Loucy (cell line): ENCODE data around the gene GRID1.

Experiments used
- H2AFZ ChIP-seq: fragments of 200-600 bp; sonication (generic); 2 replicates; pipeline ENCODE4 v1.6.0; 2016; ENCODE audit warnings: antibody characterized with exemption, mild to moderate bottlenecking, low read length, moderate library complexity
- H3F3A ChIP-seq: fragments of 200-600 bp; 2 replicates; pipeline ENCODE4 v1.6.0; 2016; ENCODE audit warnings: antibody characterized with exemption, low read depth, mild to moderate bottlenecking
- H3K27me3 ChIP-seq: fragments of 200-600 bp; sonication (generic); 2 replicates; pipeline ENCODE4 v1.6.1; 2014; ENCODE audit warnings: low read length, mild to moderate bottlenecking; ENCODE audit not compliant: insufficient read depth, poor library complexity, severe bottlenecking
- H3K36me3 ChIP-seq: fragments of 200-600 bp; sonication (generic); 2 replicates; pipeline ENCODE4 v1.6.1; 2016; ENCODE audit warnings: low read length; ENCODE audit not compliant: insufficient read depth
- H3K4me1 ChIP-seq: fragments of 200-600 bp; sonication (generic); 2 replicates; pipeline ENCODE4 v1.5.1; 2014; ENCODE audit warnings: low read length, mild to moderate bottlenecking; ENCODE audit not compliant: insufficient read depth, poor library complexity, severe bottlenecking
- H3K4me2 ChIP-seq: fragments of 200-600 bp; sonication (generic); 2 replicates; pipeline ENCODE4 v1.6.0; 2014; ENCODE audit warnings: antibody characterized with exemption, low read length, low read depth, mild to moderate bottlenecking; ENCODE audit not compliant: poor library complexity, severe bottlenecking
- H3K4me3 ChIP-seq: fragments of 200-600 bp; sonication (generic); 2 replicates; pipeline ENCODE4 v1.5.1; 2014; ENCODE audit warnings: low read length, mild to moderate bottlenecking, mixed read lengths; ENCODE audit not compliant: poor library complexity, severe bottlenecking
- H3K79me2 ChIP-seq: fragments of 200-600 bp; sonication (generic); 2 replicates; pipeline ENCODE4 v1.6.1; 2014; ENCODE audit warnings: low read length; ENCODE audit not compliant: insufficient read depth
- H3K9ac ChIP-seq: fragments of 200-600 bp; sonication (generic); 2 replicates; pipeline ENCODE4 v1.6.0; 2014; ENCODE audit warnings: mild to moderate bottlenecking, low read depth, low read length, moderate library complexity; ENCODE audit not compliant: poor library complexity, severe bottlenecking
- H3K9me2 ChIP-seq: fragments of 200-600 bp; sonication (generic); replicated peaks from 2 replicates; pipeline ENCODE4 v1.6.1; 2016; ENCODE audit warnings: low read depth, low read length, mixed read lengths
- H3K9me3 ChIP-seq: fragments of 200-600 bp; sonication (generic); 2 replicates; pipeline ENCODE4 v1.6.1; 2014; ENCODE audit warnings: mild to moderate bottlenecking, antibody characterized with exemption, low read length, low read depth; ENCODE audit not compliant: insufficient read depth
- H4K20me1 ChIP-seq: fragments of 200-600 bp; sonication (generic); 2 replicates; pipeline ENCODE4 v1.6.0; 2014; ENCODE audit warnings: antibody characterized with exemption, low read length, mild to moderate bottlenecking; ENCODE audit not compliant: insufficient read depth, poor library complexity, severe bottlenecking
- CTCF ChIP-seq: fragments of 200-600 bp; sonication (generic); conservative IDR thresholded peaks from 2 replicates; pipeline ENCODE4 v1.5.1; 2014; ENCODE audit warnings: mild to moderate bottlenecking, antibody characterized with exemption, low read length
- EZH2phosphoT487 ChIP-seq: fragments of 200-600 bp; IDR thresholded peaks from 2 replicates; pipeline ENCODE4 v1.6.1; 2018; ENCODE audit warnings: antibody characterized with exemption, mild to moderate bottlenecking, moderate library complexity, borderline replicate concordance

The GRID1 gene

GRCh38 chr10:86218160-86218559 is 148.4 kb downstream of the GRID1 start:
- TF ChIP-seq EZH2phosphoT487 = no peak
- Histone ChIP-seq H3K36me3 (no peaks in the 10 kb centered on the region), H3K27me3 (no peaks in the 10 kb centered on the region), H3K4me3 (no peak overlapping the region), H3K4me2 (no peak overlapping the region), H3K9me3 (peaks cover 2% of the 10 kb centered on the region; the same call in 1 of the 2 replicates), H3K4me1 (no peaks in the 10 kb centered on the region), H2AFZ (no peak overlapping the region), H3K9ac (no peak overlapping the region), H4K20me1 (no peaks in the 10 kb centered on the region), H3K79me2 (no peaks in the 10 kb centered on the region), H3F3A (no peaks in the 10 kb centered on the region), H3K9me2 (no peaks in the 10 kb centered on the region)

- Histone ChIP-seq H2AFZ (no peak overlapping the region), H3K9ac (no peak overlapping the region), H3F3A (no peaks in the 10 kb centered on the region), H3K4me2 (no peak overlapping the region), H3K9me2 (no peaks in the 10 kb centered on the region), H3K36me3 (no peaks in the 10 kb centered on the region), H3K4me3 (no peak overlapping the region), H4K20me1 (no peaks in the 10 kb centered on the region), H3K9me3 (peaks cover 2% of the 10 kb centered on the region; the same call in 1 of the 2 replicates), H3K79me2 (no peaks in the 10 kb centered on the region), H3K27me3 (no peaks in the 10 kb centered on the region), H3K4me1 (no peaks in the 10 kb centered on the region)
- no peak for TF ChIP-seq CTCF
These were observed 149.1 kb downstream of the GRID1 start for GRCh38 chr10:86217371-86218080.

GRCh38 chr10:86216886-86217285 is 149.7 kb downstream of the GRID1 start:
- Histone ChIP-seq H3K4me2 (no peak overlapping the region), H3K4me1 (no peaks in the 10 kb centered on the region), H3K9me2 (no peaks in the 10 kb centered on the region), H3K9me3 (peaks cover 2% of the 10 kb centered on the region; the same call in 1 of the 2 replicates), H2AFZ (no peak overlapping the region), H3K4me3 (no peak overlapping the region), H4K20me1 (no peaks in the 10 kb centered on the region), H3K79me2 (no peaks in the 10 kb centered on the region), H3K27me3 (no peaks in the 10 kb centered on the region), H3K9ac (no peak overlapping the region), H3K36me3 (no peaks in the 10 kb centered on the region), H3F3A (no peaks in the 10 kb centered on the region)
- TF ChIP-seq EZH2phosphoT487 (no peak), CTCF (no peak)

GRCh38 chr10:86215712-86216111 is 150.9 kb downstream of the GRID1 start:
- no peaks in the 10 kb centered on the region for H3K79me2 ChIP-seq
- no peaks in the 10 kb centered on the region for H4K20me1 ChIP-seq
- H3K9me2 ChIP-seq = no peaks in the 10 kb centered on the region
- no peak overlapping the region for H3K4me2 ChIP-seq
- TF ChIP-seq CTCF = no peak
- no peak for TF ChIP-seq EZH2phosphoT487
- no peak overlapping the region for H2AFZ ChIP-seq
- no peaks in the 10 kb centered on the region for H3K36me3 ChIP-seq
- no peaks in the 10 kb centered on the region for H3K27me3 ChIP-seq
- H3K4me3 ChIP-seq = no peak overlapping the region
- no peaks in the 10 kb centered on the region for H3K4me1 ChIP-seq
- H3K9me3 ChIP-seq = peaks cover 2% of the 10 kb centered on the region; the same call in 1 of the 2 replicates
- H3K9ac ChIP-seq = no peak overlapping the region
- no peaks in the 10 kb centered on the region for H3F3A ChIP-seq
